IPS-NIHi11 (cell line): Measurements from ENCODE around the gene TYW1B.
"Not testable (repeated sequence)": the region's sequence is repeated elsewhere in the genome, so short reads cannot be mapped to it uniquely, and the experiment has no call there.

ENCODE experiments used
- DNase-seq: peaks from one replicate; pipeline ENCODE4 v3.0.0; 2012; ENCODE audit warnings: mixed read lengths, low spot score

The TYW1B gene

DNA sequence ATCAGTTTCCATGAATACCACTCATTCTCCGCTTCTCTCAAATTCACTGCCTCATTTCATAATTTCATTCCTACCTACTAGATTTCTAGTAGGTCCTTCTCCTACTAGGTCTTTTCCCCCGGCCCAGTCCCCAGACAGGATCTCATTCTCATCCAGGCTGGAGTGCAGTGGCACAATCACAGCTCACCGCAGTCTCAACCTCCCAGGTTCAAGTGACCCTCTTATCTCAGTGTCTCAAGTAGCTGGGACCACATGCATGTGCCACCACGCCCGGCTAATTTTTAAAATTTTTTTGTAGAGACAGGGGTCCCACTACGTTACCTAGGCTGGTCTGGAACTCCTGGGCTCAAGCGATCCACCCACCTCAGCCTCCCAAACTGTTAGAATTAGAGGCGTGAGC, 132.5 kb downstream of the TYW1B start:
- not testable (repeated sequence) for DNase-seq

GRCh38 chr7:72691442-72691841, 136.6 kb downstream of the TYW1B start:
- not testable (repeated sequence) for DNase-seq

DNA sequence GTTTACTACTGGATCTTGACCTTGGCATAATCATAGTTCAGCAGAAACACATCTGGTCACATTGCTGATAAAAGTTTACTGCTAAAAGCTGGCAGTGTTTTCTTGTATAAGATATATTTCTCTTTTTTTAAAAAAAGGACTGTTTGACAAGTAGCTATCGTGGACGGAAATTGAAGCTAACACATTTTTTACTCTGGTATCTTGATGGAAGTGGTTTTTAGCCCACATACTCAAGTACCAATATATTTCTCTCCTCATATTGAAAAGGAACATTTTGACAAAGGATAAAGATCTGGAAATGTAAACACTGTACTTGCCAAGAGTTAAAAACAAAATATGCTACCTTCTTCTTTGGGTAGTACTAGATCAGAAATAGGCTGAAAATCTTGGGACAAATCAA, 137.8 kb downstream of the TYW1B start:
- DNase-seq: not testable (repeated sequence)

DNA sequence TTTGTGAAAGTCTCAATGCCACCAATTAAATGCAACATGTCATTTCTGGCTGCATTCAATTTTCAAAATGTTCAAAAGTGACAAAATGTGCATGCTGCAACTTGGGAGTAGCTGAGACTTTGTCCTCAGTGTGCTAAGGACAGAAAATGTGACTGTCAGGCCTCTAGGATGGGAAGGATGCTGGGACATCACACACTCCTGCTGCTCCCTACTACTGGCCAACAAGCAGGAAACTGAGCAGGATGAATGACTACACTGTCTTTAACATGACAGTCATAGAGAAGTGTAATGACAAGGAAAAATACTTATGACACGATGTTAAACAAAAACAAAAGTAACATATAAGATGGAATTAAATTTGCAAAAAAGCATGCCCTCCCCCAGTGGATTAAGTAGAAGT, 138.7 kb downstream of the TYW1B start:
- DNase-seq: not testable (repeated sequence)

DNA sequence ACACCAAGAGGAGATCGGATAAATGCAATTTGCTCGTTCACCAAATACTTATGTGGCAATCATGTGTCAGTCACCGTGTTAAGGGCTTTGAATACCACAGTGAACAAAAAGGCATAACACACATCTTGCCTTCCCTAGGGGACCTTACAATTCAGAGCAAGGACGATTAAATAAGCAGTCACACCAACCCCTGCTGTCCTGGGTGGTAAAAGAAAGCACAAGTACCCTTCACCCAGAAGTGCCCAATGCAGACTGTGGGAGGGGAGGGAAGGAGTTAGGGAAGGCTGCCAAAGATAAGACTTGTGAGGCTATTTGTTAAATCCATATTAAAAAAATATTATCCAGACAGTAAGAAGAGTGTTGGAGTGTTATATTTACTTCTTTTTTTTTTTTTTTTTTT, 146.8 kb downstream of the TYW1B start:
- DNase-seq: not testable (repeated sequence)

DNA sequence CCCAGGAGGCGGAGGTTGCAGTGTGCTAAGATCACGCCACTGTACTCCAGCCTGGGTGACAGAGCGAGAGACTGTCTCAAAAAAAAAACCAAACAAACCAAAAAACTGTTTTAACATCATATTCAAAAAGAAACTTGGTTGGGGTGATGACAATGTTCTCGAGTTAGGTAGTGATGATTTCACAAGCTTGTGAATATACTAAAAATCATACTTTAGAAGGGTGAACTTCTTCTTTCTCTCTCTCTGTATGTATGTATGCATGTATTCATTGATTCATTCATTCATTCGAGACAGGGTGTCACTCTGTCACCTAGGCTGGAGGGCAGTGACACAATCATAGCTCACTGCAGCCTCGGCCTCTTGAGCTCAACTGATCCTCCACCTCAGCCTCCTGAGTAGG, 151.1 kb downstream of the TYW1B start:
- not testable (repeated sequence) for DNase-seq

DNA sequence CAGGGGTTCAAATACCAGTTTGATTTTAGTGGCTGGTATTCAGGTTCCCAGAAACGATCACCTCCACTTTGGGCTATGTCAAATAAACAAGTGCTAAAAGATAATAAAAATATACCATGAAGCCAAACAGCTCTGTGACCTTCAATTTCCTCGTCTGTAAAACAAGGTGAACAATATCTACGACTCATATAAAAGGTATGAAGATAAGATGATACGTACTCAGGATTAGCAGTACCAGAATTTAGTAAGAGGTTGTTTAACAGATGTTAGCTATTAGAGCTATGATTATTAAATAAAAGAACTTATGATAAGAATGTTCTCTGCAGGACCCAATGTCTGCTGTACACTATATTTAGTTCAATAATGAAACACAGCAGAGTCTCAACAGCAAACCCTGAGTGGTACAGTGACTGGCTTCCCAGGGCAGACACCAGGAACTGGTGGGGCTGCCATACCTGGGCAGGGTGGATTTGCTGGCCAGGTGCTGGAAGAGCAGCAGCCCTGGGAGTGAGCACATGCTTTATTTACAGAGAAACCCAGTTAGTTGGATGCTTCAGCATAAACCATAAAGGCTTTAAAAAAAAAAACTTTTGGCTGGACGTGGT, 151.8 kb downstream of the TYW1B start:
- not testable (repeated sequence) for DNase-seq

DNA sequence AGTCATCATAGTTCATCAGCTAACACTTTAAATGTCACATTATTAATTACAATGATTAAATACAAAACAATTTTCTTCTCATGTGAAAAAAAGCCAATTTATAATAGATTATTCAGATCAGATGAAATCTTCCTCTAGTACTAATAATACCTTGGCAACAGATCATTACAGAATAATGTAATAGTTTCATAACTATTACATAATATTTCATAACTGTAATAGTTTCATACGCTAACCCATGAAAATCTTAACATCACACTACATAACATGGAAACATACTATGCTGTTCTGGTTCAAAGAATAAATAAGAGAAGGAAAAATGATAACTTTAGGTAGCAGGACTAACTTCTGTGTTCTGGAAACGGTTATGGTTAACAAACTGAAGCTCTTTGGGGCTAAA, 152.3 kb downstream of the TYW1B start:
- DNase-seq: not testable (repeated sequence)

- DNase-seq: no peak
These were observed 153.6 kb downstream of the TYW1B start for GRCh38 chr7:72674394-72674793.

DNA sequence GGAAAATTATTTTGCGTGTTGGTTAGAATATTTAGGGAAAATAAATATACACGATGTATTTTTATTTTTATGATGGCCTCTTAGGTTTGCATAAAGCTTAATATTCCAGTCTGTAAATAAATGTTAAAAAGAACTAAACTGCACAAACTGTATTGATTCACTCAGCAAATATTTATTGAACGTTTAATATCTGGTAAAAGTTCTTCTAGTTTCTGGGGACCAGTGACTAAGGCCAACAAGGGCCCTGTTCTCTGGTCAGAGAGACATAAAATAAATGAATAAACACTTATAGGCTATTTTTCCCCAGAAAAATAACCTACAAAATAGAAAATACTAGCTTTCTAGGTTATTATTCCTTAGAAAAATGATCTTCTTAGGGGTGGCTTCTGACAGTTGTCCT, 157.2 kb downstream of the TYW1B start:
- DNase-seq: not testable (repeated sequence)

DNA sequence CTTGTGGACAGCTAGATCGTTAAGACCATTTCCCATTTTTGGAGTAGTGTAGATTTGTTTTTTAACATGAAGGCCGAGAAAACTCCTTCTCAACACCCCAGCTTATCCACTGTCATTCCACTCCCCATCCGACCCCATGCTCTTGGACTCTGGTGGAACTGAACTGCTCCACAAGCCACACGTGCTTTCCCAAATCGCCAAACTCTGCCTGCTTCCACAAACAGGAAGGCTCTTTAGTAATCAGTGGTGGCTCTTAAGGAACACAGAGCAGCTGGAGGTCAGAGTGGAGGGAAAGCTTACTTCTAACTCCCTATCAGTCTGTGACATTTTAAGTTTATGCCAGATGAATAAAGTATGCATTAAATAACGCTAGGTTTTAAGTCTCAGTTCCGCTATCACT, 159.6 kb downstream of the TYW1B start:
- not testable (repeated sequence) for DNase-seq

DNA sequence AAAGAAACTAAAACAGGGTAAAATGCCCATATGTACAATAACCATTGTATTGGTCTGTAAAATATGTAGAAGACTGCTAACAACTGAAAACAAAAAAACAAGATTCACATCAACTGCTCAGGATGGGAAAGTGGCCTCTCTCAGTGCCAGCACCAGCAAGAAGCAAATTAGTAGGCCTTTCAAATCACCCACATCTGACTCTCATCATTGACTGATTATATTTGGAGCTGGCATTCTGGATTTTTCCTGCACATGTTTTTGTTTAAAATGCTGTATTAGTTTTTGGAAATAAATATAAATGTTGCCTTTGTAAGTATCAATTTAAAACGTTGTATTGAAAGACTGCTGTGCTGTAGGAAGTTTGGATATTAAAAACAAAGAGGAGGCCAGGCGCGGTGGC, 161.0 kb downstream of the TYW1B start:
- DNase-seq: not testable (repeated sequence)

DNA sequence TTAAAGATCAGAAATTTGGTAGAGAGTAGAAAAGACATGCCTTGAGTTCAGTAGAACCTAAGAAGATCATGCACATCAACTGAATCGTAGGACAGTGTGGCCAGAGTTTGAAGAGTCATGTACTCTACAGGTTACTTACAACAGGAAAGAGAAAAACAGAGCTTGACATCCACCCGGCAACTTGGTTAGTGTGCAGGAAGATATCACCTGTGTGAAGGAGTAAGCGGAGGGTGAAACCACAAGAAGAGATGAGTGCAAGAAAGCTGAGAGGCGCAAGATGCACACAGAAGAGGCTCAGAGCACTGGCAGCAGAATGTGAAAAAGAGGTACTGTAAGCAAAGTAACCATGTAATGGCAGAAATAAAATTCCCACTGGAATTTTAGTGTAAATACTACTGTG, 179.4 kb downstream of the TYW1B start:
- not testable (repeated sequence) for DNase-seq

- DNase-seq: not testable (repeated sequence)
These were observed 184.3 kb downstream of the TYW1B start for GRCh38 chr7:72643708-72644107.

DNA sequence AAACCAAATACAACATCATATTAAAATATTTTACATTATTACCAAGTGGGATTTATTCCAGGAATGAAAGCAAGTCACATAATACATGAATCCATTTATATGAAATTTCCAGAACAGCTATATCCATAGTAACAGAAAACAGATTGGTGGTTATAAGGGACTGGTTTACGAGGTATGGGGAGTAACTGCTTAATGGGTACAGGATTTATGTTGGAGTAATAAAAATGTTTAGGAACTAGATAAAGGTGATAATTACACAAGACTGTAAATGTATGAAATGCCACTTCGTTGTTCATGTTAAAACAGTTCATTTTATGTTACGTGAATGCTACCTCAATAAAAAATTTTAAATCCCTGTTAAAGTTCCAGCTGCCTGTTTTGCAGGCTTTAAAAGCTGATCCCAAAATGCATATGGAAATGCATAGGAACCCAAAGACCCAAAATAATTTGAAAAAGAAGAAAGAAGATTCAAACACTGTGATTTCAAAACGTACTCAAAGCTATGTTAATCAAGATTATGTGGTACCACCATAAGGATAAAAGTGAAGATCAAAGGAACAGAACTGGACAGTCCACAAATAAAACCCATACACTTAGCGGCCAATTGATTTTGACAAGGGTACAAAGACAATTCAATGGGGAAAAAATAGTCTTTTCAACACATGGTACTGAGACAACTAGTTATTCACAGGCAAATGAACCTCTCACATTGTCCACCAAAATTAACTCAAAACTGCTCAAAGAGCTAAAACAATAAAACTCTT, 186.3 kb downstream of the TYW1B start:
- not testable (repeated sequence) for DNase-seq

DNA sequence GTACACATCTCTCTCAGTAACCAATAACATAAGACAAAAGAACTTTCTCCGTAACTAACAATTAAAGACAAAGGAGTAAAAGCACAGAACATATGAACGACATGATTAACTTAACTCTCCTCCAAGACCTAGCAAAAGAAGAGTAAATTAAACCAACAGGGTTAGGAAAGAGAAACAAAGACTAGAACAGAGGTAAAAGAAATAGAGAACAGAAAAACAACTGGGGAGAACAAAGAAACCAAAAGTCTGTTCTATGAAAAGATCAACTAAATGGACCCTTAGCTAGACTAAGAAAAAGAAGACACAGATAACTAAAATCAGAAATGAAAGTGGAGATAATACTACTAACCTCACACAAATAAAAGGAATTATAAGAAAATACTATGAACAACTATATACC, 187.3 kb downstream of the TYW1B start:
- not testable (repeated sequence) for DNase-seq

DNA sequence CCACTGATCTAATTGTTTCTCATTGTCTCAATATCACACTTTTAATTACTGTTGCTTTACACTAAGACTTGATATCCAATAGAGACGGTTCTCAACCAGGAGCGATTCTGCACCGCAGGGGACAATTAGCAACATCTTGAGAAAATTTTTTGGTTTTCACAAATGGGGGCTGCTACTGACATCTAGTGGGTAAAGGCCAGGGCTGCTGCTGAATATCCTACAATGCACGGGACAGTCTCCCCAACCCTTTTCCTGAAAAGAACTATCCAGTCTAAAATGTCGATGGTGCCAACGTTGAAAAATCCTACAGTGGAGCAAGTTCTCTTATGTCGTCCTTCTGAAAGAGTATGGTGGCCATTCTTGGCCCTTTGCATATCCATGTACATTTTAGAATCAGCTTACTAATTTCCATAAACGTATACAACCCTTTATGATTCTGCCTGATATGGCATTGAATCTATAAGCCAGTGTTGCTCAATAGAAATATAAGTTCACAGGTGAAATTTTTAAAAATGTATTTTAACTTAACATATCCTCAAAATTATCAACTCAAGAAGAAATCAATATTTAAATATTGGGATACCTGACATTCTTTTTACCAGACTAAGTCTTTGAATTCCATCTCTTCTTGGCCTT, 192.6 kb downstream of the TYW1B start:
- not testable (repeated sequence) for DNase-seq

- DNase-seq: not testable (repeated sequence)
These were observed 195.2 kb downstream of the TYW1B start for GRCh38 chr7:72632765-72633292.

DNA sequence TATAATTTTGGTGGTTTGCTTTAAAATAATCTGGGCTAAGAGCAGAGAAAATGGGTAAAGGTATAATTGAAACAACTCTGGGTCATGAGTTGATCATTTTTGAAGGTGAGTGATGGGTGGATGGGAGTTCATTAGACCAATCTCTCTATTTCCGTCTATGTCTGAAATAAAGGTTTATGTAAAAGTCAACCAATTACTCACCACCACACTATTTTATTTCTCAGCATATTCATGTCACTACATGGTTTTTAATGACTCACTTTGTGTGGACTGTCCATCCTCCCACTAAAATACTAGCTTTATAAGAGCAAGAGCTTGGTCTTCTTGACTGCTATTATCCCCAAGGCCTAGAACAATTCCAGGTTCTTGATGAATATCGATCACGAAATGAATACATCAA, 199.6 kb downstream of the TYW1B start:
- not testable (repeated sequence) for DNase-seq

DNA sequence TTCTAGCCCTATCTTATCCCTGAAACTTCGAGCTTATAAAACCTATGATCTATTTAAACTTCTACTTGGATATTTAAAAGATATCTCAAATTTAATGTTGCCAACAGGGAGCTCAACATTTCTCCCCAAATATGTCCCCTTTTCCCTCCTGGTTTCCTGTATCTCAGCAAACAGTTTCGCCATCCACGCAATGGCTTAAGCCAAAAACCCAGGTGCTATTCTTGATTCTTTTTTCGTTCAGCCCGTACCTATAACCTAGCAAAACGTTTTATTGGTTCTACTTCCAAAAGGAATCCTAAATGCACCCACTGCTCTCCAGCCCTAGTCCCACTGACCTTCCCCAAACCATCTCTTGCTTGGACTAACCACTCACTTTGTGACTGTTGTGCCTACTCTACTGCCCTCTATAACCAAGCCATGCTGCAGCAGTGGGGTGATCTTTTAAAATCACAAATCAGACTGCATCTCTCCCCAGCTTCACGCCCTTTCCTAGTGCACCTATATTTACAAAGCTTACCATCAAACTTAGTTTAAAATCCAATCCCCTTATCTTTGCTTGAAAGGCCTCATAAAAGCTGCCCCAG, 201.5 kb downstream of the TYW1B start:
- DNase-seq: not testable (repeated sequence)

GRCh38 chr7:72625721-72626423, 202.1 kb downstream of the TYW1B start:
- not testable (repeated sequence) for DNase-seq

DNA sequence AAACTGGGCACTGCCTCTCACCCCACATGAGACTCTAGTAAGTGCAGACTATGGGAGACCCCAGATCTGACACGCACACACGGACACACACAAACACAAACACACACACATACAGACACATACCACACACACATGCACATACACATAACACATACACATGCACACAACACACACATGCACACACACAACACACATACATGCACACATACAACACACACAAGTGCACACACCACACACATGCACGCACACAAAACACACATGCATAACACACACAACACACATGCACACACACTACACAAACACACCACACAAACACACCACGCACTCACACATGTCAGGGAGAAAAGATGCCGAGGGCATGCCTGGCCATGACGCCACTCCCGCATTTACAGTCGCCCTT, 205.5 kb downstream of the TYW1B start:
- no peak for DNase-seq
